Measurements from ENCODE around the gene PPT2.

The PPT2 gene

GRCh38 chr6:32151863-32152768 lies 1.8 kb upstream of the PPT2 start, which contains the start of gene PRRT1:
PRRT1 (minus strand) TSS chr6:32151939; CDS start chr6:32151827, 112 bp downstream.
- Histone ChIP-seq H3K14ac (ENCODE audit: low read length) (no peak within 1 kb of the TSS), H3K4me3 (ENCODE audit: low read length in 2 of 2) (peak within 1 kb of the TSS; percentile 60 to 68), H3K9me3 (replicated peaks in 1 of 2; ENCODE audit: control insufficient read depth in 2 of 2, insufficient read depth in 1 of 2, low read depth in 1 of 2, low read length in 2 of 2) (no peaks in the 10 kb centered on the region), H3K27me3 (ENCODE audit: control insufficient read depth in 3 of 3, insufficient read depth in 3 of 3, low read depth in 1 of 3, low read length in 3 of 3) (peaks cover 0 to 33% (median 0%) of the 10 kb centered on the region in 3 experiments), H2BK15ac (ENCODE audit: low read length) (no peak within 1 kb of the TSS), H3K4me2 (ENCODE audit: insufficient read depth, low read length, poor library complexity, severe bottlenecking) (peak within 1 kb of the TSS; percentile 87), H3K79me1 (ENCODE audit: low read depth, low read length) (peaks cover 16% of the 10 kb centered on the region), H2BK12ac (ENCODE audit: low read length) (peak within 1 kb of the TSS; percentile 47), H2BK5ac (ENCODE audit: low read length) (no peak within 1 kb of the TSS), H3K27ac (replicated peaks; ENCODE audit: low read length) (no peak within 1 kb of the TSS), H4K91ac (ENCODE audit: low read depth, low read length, poor library complexity) (no peak within 1 kb of the TSS), H3K4me1 (ENCODE audit: control insufficient read depth in 2 of 2, insufficient read depth in 1 of 2, low read depth in 1 of 2, low read length in 2 of 2) (peaks cover 15 to 26% of the 10 kb centered on the region in 2 donors), H2AFZ (ENCODE audit: low read length) (peak within 1 kb of the TSS; percentile 76), H3K23ac (ENCODE audit: low read depth, low read length, poor library complexity) (no peak within 1 kb of the TSS), H3K4ac (ENCODE audit: low read length) (no peak within 1 kb of the TSS), H3K18ac (ENCODE audit: low read length) (peak within 1 kb of the TSS; percentile 74), H2AK5ac (ENCODE audit: low read depth, low read length) (peak within 1 kb of the TSS; percentile 3), H2BK120ac (ENCODE audit: low read depth, low read length) (peak within 1 kb of the TSS; percentile 28), H3K36me3 (replicated peaks in 1 of 2; ENCODE audit: control insufficient read depth in 2 of 2, insufficient read depth in 2 of 2, low read length in 2 of 2) (peaks cover 12 to 21% of the 10 kb centered on the region in 2 donors), H4K8ac (ENCODE audit: low read depth, low read length) (no peak within 1 kb of the TSS), H3K9ac (ENCODE audit: low read depth, low read length, poor library complexity) (no peak within 1 kb of the TSS)
- WGBS, 2 donors (ENCODE audit: extremely low coverage in 2 of 2, insufficient read length in 2 of 2, insufficient replicate concordance in 1 of 2) = no CpG with 5 or more reads among the region's 24 CpGs
- DNase-seq (ENCODE audit: low spot score) = no peak

- no peak for DNase-seq (ENCODE audit: low spot score)
- Histone ChIP-seq H3K18ac (ENCODE audit: low read length) (peak overlapping the region; percentile 92), H2AFZ (ENCODE audit: low read length) (peak overlapping the region; percentile 76), H3K9ac (ENCODE audit: low read depth, low read length, poor library complexity) (peak overlapping the region; percentile 27), H3K14ac (ENCODE audit: low read length) (no peak overlapping the region), H2BK120ac (ENCODE audit: low read depth, low read length) (no peak overlapping the region), H3K4me3 (ENCODE audit: low read length in 2 of 2) (peak overlapping the region; percentile 60 to 97), H3K4me2 (ENCODE audit: insufficient read depth, low read length, poor library complexity, severe bottlenecking) (peak overlapping the region; percentile 87), H2BK15ac (ENCODE audit: low read length) (peak overlapping the region; percentile 56), H2AK5ac (ENCODE audit: low read depth, low read length) (no peak overlapping the region), H3K36me3 (replicated peaks in 1 of 2; ENCODE audit: control insufficient read depth in 2 of 2, insufficient read depth in 2 of 2, low read length in 2 of 2) (peaks cover 19 to 29% of the 10 kb centered on the region in 2 donors), H2BK5ac (ENCODE audit: low read length) (peak overlapping the region; percentile 77), H3K9me3 (replicated peaks in 1 of 2; ENCODE audit: control insufficient read depth in 2 of 2, insufficient read depth in 1 of 2, low read depth in 1 of 2, low read length in 2 of 2) (no peaks in the 10 kb centered on the region), H4K8ac (ENCODE audit: low read depth, low read length) (no peak overlapping the region), H3K23ac (ENCODE audit: low read depth, low read length, poor library complexity) (peak overlapping the region; percentile 89), H3K27ac (replicated peaks; ENCODE audit: low read length) (peak overlapping the region; percentile 89), H3K79me1 (ENCODE audit: low read depth, low read length) (peaks cover 19% of the 10 kb centered on the region), H3K4ac (ENCODE audit: low read length) (no peak overlapping the region), H3K4me1 (ENCODE audit: control insufficient read depth in 2 of 2, insufficient read depth in 1 of 2, low read depth in 1 of 2, low read length in 2 of 2) (peaks cover 15 to 26% of the 10 kb centered on the region in 2 donors), H2BK12ac (ENCODE audit: low read length) (no peak overlapping the region), H4K91ac (ENCODE audit: low read depth, low read length, poor library complexity) (no peak overlapping the region), H3K27me3 (ENCODE audit: control insufficient read depth in 3 of 3, insufficient read depth in 3 of 3, low read depth in 1 of 3, low read length in 3 of 3) (peaks cover 0 to 31% (median 0%) of the 10 kb centered on the region in 3 experiments)
- WGBS, 2 donors (ENCODE audit: extremely low coverage in 2 of 2, insufficient read length in 2 of 2, insufficient replicate concordance in 1 of 2) = no CpG with 5 or more reads among the region's 35 CpGs
These were observed 975 bp upstream of the PPT2 start for GRCh38 chr6:32152769-32153563.

GRCh38 chr6:32154514-32155161 lies 697 bp downstream of the PPT2 start:
- Histone ChIP-seq H2BK120ac (ENCODE audit: low read depth, low read length) (peak overlapping the region; percentile 62), H4K91ac (ENCODE audit: low read depth, low read length, poor library complexity) (no peak overlapping the region), H2BK5ac (ENCODE audit: low read length) (peak overlapping the region; percentile 90), H3K4me1 (ENCODE audit: control insufficient read depth in 2 of 2, insufficient read depth in 1 of 2, low read depth in 1 of 2, low read length in 2 of 2) (peaks cover 15 to 26% of the 10 kb centered on the region in 2 donors), H3K27me3 (ENCODE audit: control insufficient read depth in 3 of 3, insufficient read depth in 3 of 3, low read depth in 1 of 3, low read length in 3 of 3) (peaks cover 0 to 24% (median 0%) of the 10 kb centered on the region in 3 experiments), H3K4me3 (ENCODE audit: low read length in 2 of 2) (peak overlapping the region; percentile 60 to 97), H2AFZ (ENCODE audit: low read length) (peak overlapping the region; percentile 76), H3K4me2 (ENCODE audit: insufficient read depth, low read length, poor library complexity, severe bottlenecking) (peak overlapping the region; percentile 87), H3K79me1 (ENCODE audit: low read depth, low read length) (peaks cover 19% of the 10 kb centered on the region), H3K23ac (ENCODE audit: low read depth, low read length, poor library complexity) (peak overlapping the region; percentile 87), H2BK12ac (ENCODE audit: low read length) (no peak overlapping the region), H3K9me3 (replicated peaks in 1 of 2; ENCODE audit: control insufficient read depth in 2 of 2, insufficient read depth in 1 of 2, low read depth in 1 of 2, low read length in 2 of 2) (no peaks in the 10 kb centered on the region), H3K27ac (replicated peaks; ENCODE audit: low read length) (peak overlapping the region; percentile 89), H2AK5ac (ENCODE audit: low read depth, low read length) (peak overlapping the region; percentile 88), H3K14ac (ENCODE audit: low read length) (peak overlapping the region; percentile 86), H4K8ac (ENCODE audit: low read depth, low read length) (no peak overlapping the region), H3K4ac (ENCODE audit: low read length) (peak overlapping the region; percentile 26), H2BK15ac (ENCODE audit: low read length) (peak overlapping the region; percentile 55), H3K9ac (ENCODE audit: low read depth, low read length, poor library complexity) (peak overlapping the region; percentile 95), H3K36me3 (replicated peaks in 1 of 2; ENCODE audit: control insufficient read depth in 2 of 2, insufficient read depth in 2 of 2, low read length in 2 of 2) (peaks cover 25 to 44% of the 10 kb centered on the region in 2 donors), H3K18ac (ENCODE audit: low read length) (peak overlapping the region; percentile 94)
- no peak for DNase-seq (ENCODE audit: low spot score)
- no CpG with 5 or more reads among the region's 34 CpGs for WGBS, 2 donors (ENCODE audit: extremely low coverage in 2 of 2, insufficient read length in 2 of 2, insufficient replicate concordance in 1 of 2)
